DOHH2 (cell line): ENCODE results near the gene FKBP1B.
"Not testable (repeated sequence)": the region's sequence is repeated elsewhere in the genome, so short reads cannot be mapped to it uniquely, and the experiment has no call there.

Experiments
- CTCF ChIP-seq: fragments of 200-600 bp; sonication (generic); IDR thresholded peaks from one replicate; pipeline ENCODE4 v1.5.1; 2014; ENCODE audit warnings: antibody characterized with exemption, mild to moderate bottlenecking, low read depth, low read length; ENCODE audit not compliant: poor library complexity, severe bottlenecking
- EZH2phosphoT487 ChIP-seq: fragments of 200-600 bp; sonication (generic); IDR thresholded peaks from 2 replicates; pipeline ENCODE4 v1.6.1; 2017; ENCODE audit warnings: borderline replicate concordance, mild to moderate bottlenecking, antibody characterized with exemption, low read length, moderate library complexity, mixed read lengths

- TF ChIP-seq CTCF, EZH2phosphoT487: not testable (repeated sequence)
Observed at GRCh38 chr2:24109431-24109830, 59.9 kb downstream of the FKBP1B start.
